Endothelial cell (in vitro differentiated cells): ENCODE data around the gene MCF2L2. TPM values are rescaled to one million over a fixed set of nuclear protein-coding genes. Genes with fewer than 3 reads are reported as not detected.

Experiments
- DNase-seq: peaks from one replicate; pipeline ENCODE4 v3.0.0; 2021; ENCODE audit warnings: low spot score
- H3K27ac Mint-ChIP-seq: one replicate; pipeline ENCODE4 v1.8.0; 2021; ENCODE audit warnings: mixed read lengths, inconsistent platforms; ENCODE audit not compliant: unreplicated experiment
- H3K27me3 Mint-ChIP-seq: one replicate; pipeline ENCODE4 v1.8.0; 2021; ENCODE audit warnings: mild to moderate bottlenecking, moderate library complexity, mixed read lengths, inconsistent platforms; ENCODE audit not compliant: unreplicated experiment
- H3K36me3 Mint-ChIP-seq: one replicate; pipeline ENCODE4 v1.8.0; 2021; ENCODE audit warnings: mild to moderate bottlenecking, low read depth, mixed read lengths, inconsistent platforms; ENCODE audit not compliant: unreplicated experiment
- H3K4me1 Mint-ChIP-seq: one replicate; pipeline ENCODE4 v1.8.0; 2021; ENCODE audit warnings: mild to moderate bottlenecking, mixed read lengths, inconsistent platforms; ENCODE audit not compliant: unreplicated experiment
- H3K4me3 Mint-ChIP-seq: one replicate; pipeline ENCODE4 v1.8.0; 2021; ENCODE audit warnings: mild to moderate bottlenecking, mixed read lengths, inconsistent platforms; ENCODE audit not compliant: unreplicated experiment
- H3K9me3 Mint-ChIP-seq: one replicate; pipeline ENCODE4 v1.8.0; 2021; ENCODE audit warnings: mixed read lengths, inconsistent platforms; ENCODE audit not compliant: unreplicated experiment
- total RNA-seq: library from RNA; stranded (reverse); fragmentation: NEBNext Ultra II Directional; extraction: Animal tissue kit (Norgen Biotek cat#: 25700); gene quantifications from one replicate; pipeline ENCODE4 v1.2.1, GENCODE V29; 2021; ENCODE audit not compliant: unreplicated experiment
- TF ChIP-seq, protein P1 (sequence below): fragments of 200-600 bp; sonication (generic); IDR thresholded peaks from one replicate; pipeline ENCODE4 v1.5.0; 2021; ENCODE audit warnings: antibody characterized with exemption; ENCODE audit not compliant: unreplicated experiment

Gene MCF2L2
- total RNA-seq, 1 donor from 2014 or later: 1.8 TPM

DNA sequence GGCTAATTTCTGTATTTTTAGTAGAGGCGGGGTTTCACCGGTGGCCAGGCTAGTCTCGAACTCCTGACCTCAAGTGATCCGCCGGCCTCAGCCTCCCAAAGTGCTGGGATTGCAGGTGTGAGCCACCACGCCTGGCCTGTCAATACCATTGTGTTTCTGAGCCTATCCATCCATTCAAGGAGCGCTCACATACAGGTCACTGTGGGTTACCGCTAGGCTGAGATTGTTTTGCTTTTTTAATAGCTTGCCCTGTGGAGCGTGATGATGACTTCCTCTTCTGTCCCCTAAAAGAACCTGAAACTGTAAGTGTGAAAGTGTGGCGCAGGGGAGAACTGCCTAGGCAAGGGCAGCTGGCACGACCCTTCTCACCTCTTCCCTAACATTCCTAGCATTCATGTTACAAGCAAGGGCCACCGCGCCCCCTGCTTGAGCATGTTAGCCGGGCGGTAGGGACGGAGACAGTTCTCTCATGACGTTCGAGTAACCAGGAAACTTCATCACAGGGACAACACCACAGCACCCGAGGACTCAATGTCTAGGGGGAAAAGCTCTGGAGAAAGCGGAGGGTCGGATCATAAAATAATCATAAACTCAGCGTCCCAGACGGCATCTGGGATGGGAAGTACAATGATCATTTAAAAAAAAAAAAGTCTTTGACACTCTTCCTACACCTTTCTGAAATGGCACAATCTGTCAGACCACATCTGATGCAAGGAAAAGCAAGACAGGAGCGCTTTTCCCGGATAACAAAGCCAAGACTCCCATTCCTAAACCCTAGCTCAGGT is 266.7 kb downstream of the MCF2L2 start:
- Mint-ChIP-seq H3K27ac (no peak overlapping the region), H3K4me1 (peaks cover 3% of the 10 kb centered on the region), H3K4me3 (peak overlapping the region; percentile 52), H3K36me3 (no peaks in the 10 kb centered on the region), H3K27me3 (peaks cover 8% of the 10 kb centered on the region), H3K9me3 (no peaks in the 10 kb centered on the region)
- DNase-seq: no peak
- TF ChIP-seq, protein P1, sequence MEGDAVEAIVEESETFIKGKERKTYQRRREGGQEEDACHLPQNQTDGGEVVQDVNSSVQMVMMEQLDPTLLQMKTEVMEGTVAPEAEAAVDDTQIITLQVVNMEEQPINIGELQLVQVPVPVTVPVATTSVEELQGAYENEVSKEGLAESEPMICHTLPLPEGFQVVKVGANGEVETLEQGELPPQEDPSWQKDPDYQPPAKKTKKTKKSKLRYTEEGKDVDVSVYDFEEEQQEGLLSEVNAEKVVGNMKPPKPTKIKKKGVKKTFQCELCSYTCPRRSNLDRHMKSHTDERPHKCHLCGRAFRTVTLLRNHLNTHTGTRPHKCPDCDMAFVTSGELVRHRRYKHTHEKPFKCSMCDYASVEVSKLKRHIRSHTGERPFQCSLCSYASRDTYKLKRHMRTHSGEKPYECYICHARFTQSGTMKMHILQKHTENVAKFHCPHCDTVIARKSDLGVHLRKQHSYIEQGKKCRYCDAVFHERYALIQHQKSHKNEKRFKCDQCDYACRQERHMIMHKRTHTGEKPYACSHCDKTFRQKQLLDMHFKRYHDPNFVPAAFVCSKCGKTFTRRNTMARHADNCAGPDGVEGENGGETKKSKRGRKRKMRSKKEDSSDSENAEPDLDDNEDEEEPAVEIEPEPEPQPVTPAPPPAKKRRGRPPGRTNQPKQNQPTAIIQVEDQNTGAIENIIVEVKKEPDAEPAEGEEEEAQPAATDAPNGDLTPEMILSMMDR: no peak

DNA sequence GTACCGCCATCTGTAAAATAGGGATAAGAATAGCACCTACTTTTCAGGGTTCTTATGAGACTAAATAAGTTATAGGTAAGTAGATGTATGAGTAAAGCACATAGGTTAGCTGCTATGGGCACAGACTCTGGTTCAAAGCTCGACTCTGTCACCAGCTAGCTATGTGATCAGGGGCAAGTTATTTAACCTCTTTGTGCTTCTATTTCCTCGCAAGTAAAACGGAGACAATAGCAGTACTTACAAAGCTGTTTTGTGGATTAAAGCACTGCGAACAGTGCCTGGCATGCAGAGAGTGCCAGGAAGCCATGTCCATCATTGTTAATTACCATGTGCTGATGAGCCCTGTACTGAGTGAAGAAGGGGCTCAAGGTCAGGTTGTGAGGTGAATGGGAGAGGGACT is 267.8 kb downstream of the MCF2L2 start:
- H3K27ac Mint-ChIP-seq: no peak overlapping the region
- DNase-seq: no peak
- H3K27me3 Mint-ChIP-seq: peaks cover 8% of the 10 kb centered on the region
- no peaks in the 10 kb centered on the region for H3K9me3 Mint-ChIP-seq
- H3K4me1 Mint-ChIP-seq: peaks cover 3% of the 10 kb centered on the region
- H3K36me3 Mint-ChIP-seq: no peaks in the 10 kb centered on the region
- TF ChIP-seq, protein P1: no peak
- no peak overlapping the region for H3K4me3 Mint-ChIP-seq

DNA sequence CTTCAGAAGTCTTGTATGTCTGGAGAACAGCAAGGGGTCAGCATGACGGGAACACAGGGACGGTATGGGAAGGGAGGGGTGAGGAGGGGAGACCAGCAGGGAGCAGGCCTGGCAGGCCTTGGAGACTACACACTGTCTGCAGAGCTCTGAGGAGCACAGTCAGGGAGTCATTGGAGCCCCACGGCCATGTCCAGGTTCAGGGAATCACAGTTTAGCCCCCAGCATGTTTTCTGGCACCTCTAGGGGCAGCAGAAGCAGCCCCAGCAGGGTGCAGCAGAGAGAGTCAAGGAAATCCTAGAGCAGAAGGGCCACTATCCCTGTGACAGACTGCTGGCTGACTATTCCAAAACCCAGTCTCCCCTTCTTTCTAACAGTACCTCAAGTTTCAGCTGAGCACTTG is 269.1 kb downstream of the MCF2L2 start:
- Mint-ChIP-seq H3K4me3 (no peak overlapping the region), H3K36me3 (no peaks in the 10 kb centered on the region), H3K9me3 (no peaks in the 10 kb centered on the region), H3K27ac (no peak overlapping the region), H3K27me3 (peaks cover 8% of the 10 kb centered on the region), H3K4me1 (peaks cover 3% of the 10 kb centered on the region)
- no peak for DNase-seq
- TF ChIP-seq, protein P1: no peak

DNA sequence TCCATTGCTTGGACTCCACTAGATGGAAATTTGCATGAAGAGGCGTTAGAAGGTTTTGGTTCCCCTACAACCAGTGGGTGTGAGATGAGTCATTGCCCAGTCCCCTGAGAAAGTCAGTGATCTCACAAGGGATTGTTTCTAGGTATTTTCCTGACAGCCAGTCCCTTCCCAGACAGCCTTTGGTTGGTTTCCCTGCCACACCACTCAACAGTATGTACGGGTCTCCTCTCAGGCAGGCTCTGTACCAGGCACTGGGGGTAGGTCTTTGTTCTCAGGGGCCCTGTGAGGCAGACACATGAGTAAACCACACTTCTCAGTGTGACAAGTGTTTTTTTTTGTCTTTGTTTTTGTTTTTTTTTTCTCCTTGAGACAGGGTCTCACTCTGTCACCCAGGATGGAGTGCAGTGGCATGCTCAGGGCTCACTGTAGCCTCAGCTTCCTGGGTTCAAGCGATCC is 269.8 kb downstream of the MCF2L2 start:
- TF ChIP-seq, protein P1: no peak
- H3K9me3 Mint-ChIP-seq: no peaks in the 10 kb centered on the region
- H3K4me3 Mint-ChIP-seq: no peak overlapping the region
- no peaks in the 10 kb centered on the region for H3K36me3 Mint-ChIP-seq
- no peak overlapping the region for H3K27ac Mint-ChIP-seq
- no peak for DNase-seq
- peaks cover 3% of the 10 kb centered on the region for H3K4me1 Mint-ChIP-seq
- peaks cover 10% of the 10 kb centered on the region for H3K27me3 Mint-ChIP-seq

DNA sequence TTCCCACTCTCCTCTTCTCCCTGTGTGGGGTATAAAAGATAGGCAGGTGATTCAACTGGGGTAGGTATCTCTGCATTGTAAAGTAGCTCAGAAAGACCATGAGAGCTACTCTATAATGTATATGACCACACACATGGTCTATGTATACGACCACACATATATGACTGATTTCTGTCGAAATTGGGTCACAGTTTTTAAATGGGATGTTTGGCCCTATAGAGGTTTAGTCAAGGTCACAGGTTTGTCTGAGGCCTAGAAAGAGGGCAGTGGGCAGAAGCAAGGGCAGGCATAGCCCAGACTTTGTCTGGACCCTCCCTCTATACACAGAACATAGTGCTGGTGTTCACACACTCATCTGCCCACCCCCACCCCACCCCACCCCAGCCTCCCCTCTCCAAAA is 270.3 kb downstream of the MCF2L2 start:
- Mint-ChIP-seq H3K36me3 (no peaks in the 10 kb centered on the region), H3K9me3 (no peaks in the 10 kb centered on the region), H3K27ac (no peak overlapping the region), H3K27me3 (peaks cover 10% of the 10 kb centered on the region), H3K4me1 (peaks cover 3% of the 10 kb centered on the region), H3K4me3 (no peak overlapping the region)
- TF ChIP-seq, protein P1: no peak
- no peak for DNase-seq
